NCI-H748 (cell line): Measurements from ENCODE around the gene BCHE.
"Not testable (repeated sequence)": the region's sequence is repeated elsewhere in the genome, so short reads cannot be mapped to it uniquely, and the experiment has no call there.

ENCODE experiments used
- DNase-seq: peaks from one replicate; lab custom pipeline; 2025; ENCODE audit not compliant: unreplicated experiment; lab: John Stamatoyannopoulos, UW

Gene BCHE

GRCh38 chr3:165817160-165817709, 20.0 kb downstream of the BCHE start:
- DNase-seq, result no peak

- no peak for DNase-seq
Observed at GRCh38 chr3:165816209-165816608, 21.0 kb downstream of the BCHE start.

GRCh38 chr3:165815682-165816081, 21.5 kb downstream of the BCHE start:
- DNase-seq, result no peak

GRCh38 chr3:165814380-165814779, 22.8 kb downstream of the BCHE start:
- no peak for DNase-seq

GRCh38 chr3:165807937-165808336, 29.3 kb downstream of the BCHE start:
- DNase-seq, result not testable (repeated sequence)

GRCh38 chr3:165805946-165806561, 31.2 kb downstream of the BCHE start:
- peak; percentile 30 for DNase-seq

- no peak for DNase-seq
Observed at GRCh38 chr3:165803471-165803870, 33.8 kb downstream of the BCHE start.

GRCh38 chr3:165800970-165801369, 36.3 kb downstream of the BCHE start:
- peak; percentile 57 for DNase-seq

- DNase-seq, result no peak
Observed at GRCh38 chr3:165799026-165799425, 38.2 kb downstream of the BCHE start.

- DNase-seq, result peak; percentile 46
Observed at GRCh38 chr3:165797551-165797950, 39.7 kb downstream of the BCHE start.

GRCh38 chr3:165796701-165797100, 40.5 kb downstream of the BCHE start:
- no peak for DNase-seq

- peak; percentile 50 for DNase-seq
Observed at GRCh38 chr3:165788531-165788930, 48.7 kb downstream of the BCHE start.

GRCh38 chr3:165786013-165786412, 51.2 kb downstream of the BCHE start:
- DNase-seq, result peak; percentile 90

GRCh38 chr3:165784337-165784736, 52.9 kb downstream of the BCHE start:
- DNase-seq, result peak; percentile 8

GRCh38 chr3:165783383-165783782, 53.8 kb downstream of the BCHE start:
- no peak for DNase-seq

GRCh38 chr3:165778891-165779290, 58.3 kb downstream of the BCHE start:
- DNase-seq, result no peak

GRCh38 chr3:165778456-165778855, 58.8 kb downstream of the BCHE start:
- DNase-seq, result no peak

- no peak for DNase-seq
Observed at GRCh38 chr3:165775824-165776223, 61.4 kb downstream of the BCHE start.

GRCh38 chr3:165770781-165771180, 66.4 kb downstream of the BCHE start:
- no peak for DNase-seq

GRCh38 chr3:165768680-165769079, 68.5 kb downstream of the BCHE start:
- no peak for DNase-seq

- no peak for DNase-seq
Observed at GRCh38 chr3:165759041-165759440, 78.2 kb downstream of the BCHE start.

GRCh38 chr3:165755571-165755970, 81.7 kb downstream of the BCHE start:
- DNase-seq, result no peak
